ENCODE data around the gene GOLGA6D.
"Not testable (repeated sequence)": the region's sequence is repeated elsewhere in the genome, so short reads cannot be mapped to it uniquely, and the experiment has no call there.

GOLGA6D gene

GRCh38 chr15:75278497-75278896 is 4.1 kb upstream of the GOLGA6D start:
- DNase-seq (ENCODE audit: low read depth in 4 of 4, low spot score in 1 of 4): not testable (repeated sequence)

GRCh38 chr15:75284152-75284551 is 1.5 kb downstream of the GOLGA6D start:
- not testable (repeated sequence) for DNase-seq (ENCODE audit: low read depth in 4 of 4, low spot score in 1 of 4)

GRCh38 chr15:75293660-75294059 is 11.0 kb downstream of the GOLGA6D start:
- DNase-seq (ENCODE audit: low read depth in 4 of 4, low spot score in 1 of 4): not testable (repeated sequence)

- DNase-seq (ENCODE audit: low read depth in 4 of 4, low spot score in 1 of 4): not testable (repeated sequence)
Measured at GRCh38 chr15:75298541-75299310, 16.1 kb downstream of the GOLGA6D start.

GRCh38 chr15:75299311-75299688 is 16.7 kb downstream of the GOLGA6D start:
- DNase-seq (ENCODE audit: low read depth in 4 of 4, low spot score in 1 of 4): peak; percentile 27 to 43 (median 39)

GRCh38 chr15:75300026-75300425 is 17.4 kb downstream of the GOLGA6D start:
- not testable (repeated sequence) for DNase-seq (ENCODE audit: low read depth in 4 of 4, low spot score in 1 of 4)

DNA sequence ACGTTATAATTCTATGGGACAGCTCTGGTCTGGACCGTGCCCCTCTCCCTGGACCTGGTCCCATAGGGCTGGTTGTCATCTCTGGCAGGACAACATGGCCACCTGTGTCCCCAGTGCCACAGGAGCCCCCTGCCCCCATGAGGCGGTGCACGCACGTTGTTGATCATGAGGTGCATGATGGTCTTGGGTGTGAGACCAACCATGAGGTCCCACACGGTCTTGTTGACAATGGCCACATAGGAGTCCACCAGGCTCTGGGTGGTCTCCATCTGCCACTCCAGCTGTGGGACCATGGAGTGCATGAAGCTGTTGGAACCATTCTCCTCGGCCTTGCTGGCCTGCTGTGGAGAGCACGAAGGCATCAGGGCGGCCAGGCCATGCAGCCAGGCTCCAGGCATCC is 19.7 kb downstream of the GOLGA6D start:
- no peak for DNase-seq (ENCODE audit: low read depth in 4 of 4, low spot score in 1 of 4)

DNA sequence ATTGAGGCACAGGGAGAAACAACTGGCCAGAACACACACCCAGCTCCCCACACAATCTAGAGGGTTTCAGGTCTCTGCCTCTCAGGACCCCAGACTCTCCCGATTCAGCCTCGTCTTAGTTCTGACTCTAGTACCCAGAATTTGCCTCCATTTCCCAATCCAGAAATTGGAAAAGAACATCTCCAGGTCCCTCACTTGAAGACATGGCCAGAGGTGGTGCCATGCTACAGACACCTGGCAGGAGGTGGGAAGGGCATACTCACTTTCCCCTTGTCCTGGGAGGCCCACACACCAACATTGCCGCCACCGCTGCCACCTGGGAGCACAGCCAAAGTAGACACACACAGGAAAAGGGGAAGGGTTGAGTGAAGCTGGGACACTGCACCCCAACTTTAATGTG is 20.1 kb downstream of the GOLGA6D start:
- DNase-seq (ENCODE audit: low read depth in 4 of 4, low spot score in 1 of 4): not testable (repeated sequence)

GRCh38 chr15:75306188-75306587 is 23.6 kb downstream of the GOLGA6D start:
- DNase-seq (ENCODE audit: low read depth in 4 of 4, low spot score in 1 of 4): no peak

- no peak for DNase-seq (ENCODE audit: low read depth in 4 of 4, low spot score in 1 of 4)
Measured at GRCh38 chr15:75307778-75308390, 25.2 kb downstream of the GOLGA6D start.

GRCh38 chr15:75309711-75310110 is 27.1 kb downstream of the GOLGA6D start:
- no peak for DNase-seq (ENCODE audit: low read depth in 4 of 4, low spot score in 1 of 4)

DNA sequence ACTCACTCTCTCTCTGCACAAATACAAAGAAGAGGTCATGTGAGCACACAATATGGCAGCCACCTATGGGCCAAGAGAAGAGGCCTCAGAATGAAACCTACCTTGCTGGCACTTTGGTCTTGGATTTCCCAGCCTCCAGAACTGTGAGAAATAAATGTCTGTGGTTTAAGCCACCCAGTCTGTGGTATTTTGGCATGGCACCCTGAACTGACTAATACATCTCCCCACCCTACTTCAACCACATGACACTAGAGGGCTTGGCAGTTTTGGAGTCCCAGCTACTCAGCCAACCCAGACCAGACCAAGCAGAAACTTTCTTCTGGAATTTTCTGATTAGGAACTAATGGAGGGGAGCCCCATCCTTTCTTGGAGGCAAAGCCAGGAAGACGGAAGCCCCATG is 29.9 kb downstream of the GOLGA6D start:
- not testable (repeated sequence) for DNase-seq (ENCODE audit: low read depth in 4 of 4, low spot score in 1 of 4)

GRCh38 chr15:75313116-75313845 is 30.6 kb downstream of the GOLGA6D start:
- DNase-seq (ENCODE audit: low read depth in 4 of 4, low spot score in 1 of 4): no peak

- no peak for DNase-seq (ENCODE audit: low read depth in 4 of 4, low spot score in 1 of 4)
Measured at GRCh38 chr15:75314552-75315290, 32.1 kb downstream of the GOLGA6D start.

GRCh38 chr15:75319231-75319897 is 36.7 kb downstream of the GOLGA6D start:
- DNase-seq (ENCODE audit: low read depth in 4 of 4, low spot score in 1 of 4): not testable (repeated sequence)

DNA sequence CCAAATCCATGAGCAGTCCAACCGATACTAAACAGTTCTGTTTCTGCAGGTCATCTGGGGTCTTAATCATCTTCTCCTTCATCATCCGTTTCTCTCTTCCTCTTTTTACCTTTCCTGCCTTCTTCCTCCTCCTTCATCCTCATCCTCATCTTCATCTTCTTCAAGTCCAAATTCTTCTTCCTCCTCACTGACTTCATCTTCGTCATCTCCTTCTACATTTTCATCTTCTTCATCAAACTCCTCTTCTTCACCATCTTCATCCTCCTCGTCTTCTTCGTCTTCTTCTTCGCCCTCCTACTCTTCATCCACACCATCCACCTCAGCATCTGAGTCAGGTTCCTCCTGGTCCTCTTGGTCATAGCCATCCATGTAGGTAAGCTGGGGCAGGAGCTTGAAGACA is 39.1 kb downstream of the GOLGA6D start:
- DNase-seq (ENCODE audit: low read depth in 4 of 4, low spot score in 1 of 4): no peak

DNA sequence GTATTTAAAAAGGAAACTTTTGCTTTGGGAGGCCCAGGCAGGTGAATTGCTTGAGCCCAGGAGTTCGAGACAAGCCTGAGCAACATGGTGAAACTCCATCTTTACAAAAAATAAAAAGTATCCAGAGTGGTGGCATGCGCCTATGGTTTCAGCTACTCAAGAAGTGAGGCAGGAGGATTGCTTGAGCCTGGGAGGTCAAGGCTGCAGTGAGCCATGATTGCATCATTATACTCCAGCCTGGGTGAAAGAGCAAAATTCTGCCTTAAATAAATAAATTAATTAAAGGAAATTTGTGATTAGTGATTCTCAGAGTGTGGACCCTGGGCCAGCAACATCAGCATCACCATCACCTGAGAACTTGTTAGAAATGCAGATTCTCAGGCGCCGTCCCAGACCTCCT is 43.3 kb downstream of the GOLGA6D start:
- no peak for DNase-seq (ENCODE audit: low read depth in 4 of 4, low spot score in 1 of 4)

GRCh38 chr15:75327005-75327404 is 44.4 kb downstream of the GOLGA6D start:
- no peak for DNase-seq (ENCODE audit: low read depth in 4 of 4, low spot score in 1 of 4)

DNA sequence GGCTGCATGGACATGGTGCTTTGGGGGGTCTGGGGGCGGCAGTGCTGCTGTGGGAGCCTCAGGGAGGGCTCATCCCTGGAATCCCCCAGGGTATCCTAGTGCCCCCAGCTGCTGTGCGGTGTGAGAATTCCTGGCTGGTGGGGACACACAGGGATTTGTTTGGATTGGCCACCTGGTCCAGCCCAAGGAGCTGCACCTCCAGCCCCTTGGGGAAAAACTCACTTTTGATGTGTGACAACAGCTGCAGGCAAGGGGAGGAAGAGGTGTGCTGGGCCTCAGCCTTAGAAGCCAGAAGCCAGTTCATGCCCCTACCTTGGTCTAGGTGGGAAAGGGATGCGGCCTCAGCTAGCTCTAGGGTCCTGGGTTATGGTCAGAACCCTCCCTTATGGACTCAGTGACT is 44.9 kb downstream of the GOLGA6D start:
- no peak for DNase-seq (ENCODE audit: low read depth in 4 of 4, low spot score in 1 of 4)

- no peak for DNase-seq (ENCODE audit: low read depth in 4 of 4, low spot score in 1 of 4)
Measured at GRCh38 chr15:75328493-75329314, 46.1 kb downstream of the GOLGA6D start.

All from stimulated activated CD4-positive, alpha-beta T cell treated with anti-CD3 and anti-CD28 coated beads, Interleukin-1b, Interleukin-23, amount 100 ng/mL, for 24 hours (primary cell).